Measurements from ENCODE around the gene SUN1.

SUN1 gene

GRCh38 chr7:815284-816216 is 16.7 kb upstream of the SUN1 start:
- DNase-seq, result no peak

DNA sequence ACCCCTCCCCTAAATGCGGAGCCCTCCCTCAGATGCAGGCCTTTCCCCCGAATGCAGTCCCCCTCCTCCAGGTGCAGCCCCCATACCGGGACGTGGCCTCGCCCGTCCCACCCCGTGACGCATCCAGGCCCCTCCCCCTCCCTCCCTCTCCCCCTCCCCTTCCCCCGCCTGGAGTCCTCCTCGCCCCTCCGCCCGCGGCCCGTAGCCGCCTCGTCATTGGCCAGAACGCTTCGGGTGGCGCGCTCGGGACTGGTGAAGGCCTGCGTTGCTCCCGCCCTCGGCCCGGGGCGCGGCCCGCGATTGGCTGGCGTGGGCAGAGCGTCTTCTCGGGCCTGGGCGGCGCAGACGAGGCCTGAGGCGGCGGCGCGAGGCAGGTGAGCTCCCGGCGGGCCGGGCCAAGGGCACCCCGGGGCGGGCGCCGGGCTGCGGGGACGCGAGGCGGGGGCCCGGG is 16.0 kb upstream of the SUN1 start:
- peak; percentile 99 for DNase-seq

DNA sequence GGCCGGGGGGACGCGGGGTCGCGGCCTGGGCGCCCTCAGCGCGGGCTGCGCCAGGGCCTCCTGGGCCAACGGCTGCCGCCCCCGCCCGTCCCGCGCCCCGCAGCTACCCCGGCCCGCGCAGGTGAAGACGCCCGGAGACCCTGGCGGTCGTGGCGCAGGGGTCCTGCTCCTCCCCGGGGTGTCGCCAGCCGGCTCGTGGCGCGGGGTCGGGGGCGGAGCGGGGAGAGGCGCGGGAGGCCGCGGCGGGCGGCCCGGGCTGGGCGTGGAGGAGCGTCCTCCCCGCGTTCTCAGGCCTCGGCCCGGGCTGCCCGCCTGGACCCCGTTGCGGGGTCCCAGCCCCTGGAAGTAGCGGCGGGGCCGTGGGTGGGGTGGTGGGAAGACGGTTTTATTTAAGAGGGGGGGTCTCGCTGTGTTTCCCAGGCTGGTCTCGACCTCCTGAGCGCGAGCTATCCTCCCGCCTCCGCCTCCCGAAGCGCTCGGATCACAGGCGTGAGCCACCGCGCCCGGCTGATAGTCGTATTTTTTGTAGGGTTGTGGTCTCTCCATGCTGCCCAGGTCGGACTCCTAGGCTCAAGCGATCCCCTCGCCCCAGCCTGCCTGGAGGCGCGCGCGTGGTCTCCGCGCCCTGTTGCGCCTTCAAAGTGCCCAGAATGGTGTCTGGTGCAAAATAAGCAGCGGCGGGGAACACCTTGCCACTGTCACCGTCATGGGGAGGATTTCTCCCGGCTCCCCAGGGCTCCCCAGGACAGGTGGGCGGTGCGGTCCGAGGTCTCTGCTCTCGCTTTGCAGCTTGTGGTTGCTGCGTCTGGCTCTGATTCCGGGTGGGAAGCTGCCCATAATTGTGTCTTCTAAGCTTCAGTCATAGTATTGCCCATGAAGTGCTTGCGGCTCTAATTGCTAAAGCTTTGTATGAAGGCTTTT is 15.3 kb upstream of the SUN1 start:
- no peak for DNase-seq

DNA sequence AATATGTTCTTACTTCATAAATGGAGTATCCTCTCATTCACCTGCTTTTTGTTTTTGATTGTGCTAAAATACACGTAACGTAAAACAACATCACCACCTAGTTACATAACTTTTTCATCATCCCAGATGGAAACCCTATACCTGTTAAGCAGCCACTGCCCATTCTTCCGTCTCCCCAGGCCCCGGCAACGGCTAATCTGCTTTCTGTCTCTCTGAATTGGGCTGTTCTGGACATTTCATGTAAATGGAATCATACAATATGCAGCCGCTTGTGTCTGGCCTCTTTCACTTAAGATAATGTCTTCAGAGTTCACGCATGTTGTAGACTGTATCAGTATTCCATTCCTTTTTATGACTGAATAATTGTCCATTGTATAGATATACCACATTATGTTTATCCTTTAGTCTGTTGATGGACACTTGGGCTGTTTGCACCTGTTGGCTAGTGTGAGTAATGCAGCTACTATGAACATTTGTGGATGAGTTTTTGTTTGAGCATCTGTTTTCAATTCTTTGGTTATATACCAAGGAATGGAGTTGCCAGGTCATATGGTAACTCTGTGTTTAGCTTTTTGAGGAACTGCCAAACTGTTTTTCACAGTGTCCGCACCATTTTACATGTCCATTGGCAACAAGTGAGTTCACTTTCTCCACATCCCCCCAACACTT is 14.1 kb upstream of the SUN1 start:
- DNase-seq, result no peak

DNA sequence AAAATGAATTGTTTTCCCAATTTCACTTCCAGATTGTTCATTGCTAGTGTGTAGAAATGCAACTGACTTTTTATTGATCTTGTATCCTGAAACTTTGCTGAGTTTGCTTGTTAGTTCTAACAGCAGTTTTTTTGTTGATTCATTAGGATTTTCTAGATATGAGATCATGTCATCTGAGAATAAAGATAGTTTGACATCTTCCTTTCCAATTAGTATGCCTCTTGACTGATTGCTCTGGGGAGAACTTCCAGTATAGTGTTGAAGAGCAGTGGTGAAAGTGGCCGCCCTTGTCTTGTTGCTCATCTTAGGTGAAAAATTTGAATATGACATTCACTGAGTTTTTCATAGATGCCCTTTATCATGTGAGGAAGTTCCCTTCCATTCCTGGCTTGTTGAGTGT is 11.9 kb upstream of the SUN1 start:
- DNase-seq, result no peak

DNA sequence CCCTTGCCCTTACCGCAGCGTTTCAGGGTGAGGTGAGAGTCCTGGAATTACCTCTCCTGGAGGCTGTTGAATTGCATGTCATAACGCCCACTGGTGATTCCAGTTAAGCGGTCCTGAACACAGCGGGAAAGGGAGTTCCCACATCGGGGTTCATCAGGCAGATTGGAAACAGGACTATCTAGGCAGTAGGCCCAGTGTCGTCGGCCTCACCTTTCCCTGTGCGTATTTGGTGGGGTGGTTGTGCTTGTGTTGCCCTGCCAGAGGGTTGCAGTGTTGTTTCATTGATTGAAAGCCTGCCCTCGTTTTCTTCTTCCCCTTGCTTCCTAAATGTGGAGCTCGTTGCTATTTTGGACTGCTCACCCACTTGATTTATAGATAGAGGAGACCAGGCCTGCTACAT is 10.6 kb upstream of the SUN1 start:
- no peak for DNase-seq

GRCh38 chr7:822692-823276 is 9.5 kb upstream of the SUN1 start:
- no peak for DNase-seq

DNA sequence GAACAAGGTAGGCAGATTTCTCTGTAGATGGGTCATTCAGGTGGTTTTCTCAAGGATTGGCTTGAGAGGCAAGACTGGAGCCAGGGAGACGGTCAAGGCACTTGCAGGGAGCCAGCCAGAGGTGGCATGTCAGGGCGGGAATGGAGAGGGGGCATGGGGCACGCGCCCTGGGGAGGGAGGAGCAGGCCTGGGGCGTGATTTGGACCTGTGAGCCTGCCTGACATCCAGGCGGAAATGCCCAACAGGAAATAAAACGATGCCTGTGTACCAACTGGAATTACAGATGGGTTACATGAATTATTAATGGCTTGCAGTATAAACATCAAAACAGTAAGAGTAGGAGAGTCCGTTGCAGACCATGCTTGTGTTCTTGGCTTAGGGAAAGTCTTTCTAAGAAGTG is 8.6 kb upstream of the SUN1 start:
- no peak for DNase-seq

- no peak for DNase-seq
These were observed 8.2 kb upstream of the SUN1 start for GRCh38 chr7:824081-824480.

DNA sequence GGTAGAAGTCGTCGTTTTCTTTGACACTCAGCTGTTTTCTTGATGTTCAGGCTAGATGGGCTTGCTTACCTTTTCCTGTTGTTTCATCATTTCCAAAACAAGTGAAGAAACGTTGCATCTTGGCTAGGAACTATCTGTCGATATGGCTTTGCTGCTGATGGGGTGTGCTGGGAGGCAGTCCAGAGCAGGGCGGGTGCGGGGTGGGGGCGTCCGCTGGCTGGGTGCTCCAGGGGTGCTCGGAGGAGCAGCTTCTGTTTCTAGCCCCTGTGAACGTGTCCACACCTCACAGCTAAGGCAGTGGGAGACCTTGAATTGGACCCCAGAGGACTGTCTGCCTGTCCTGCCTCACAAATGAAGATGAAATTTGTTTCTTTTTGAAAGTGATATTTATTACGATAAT is 7.6 kb upstream of the SUN1 start:
- no peak for DNase-seq

GRCh38 chr7:825386-825785 is 6.9 kb upstream of the SUN1 start:
- DNase-seq, result no peak

- no peak for DNase-seq
These were observed 5.9 kb upstream of the SUN1 start for GRCh38 chr7:826230-826917.

DNA sequence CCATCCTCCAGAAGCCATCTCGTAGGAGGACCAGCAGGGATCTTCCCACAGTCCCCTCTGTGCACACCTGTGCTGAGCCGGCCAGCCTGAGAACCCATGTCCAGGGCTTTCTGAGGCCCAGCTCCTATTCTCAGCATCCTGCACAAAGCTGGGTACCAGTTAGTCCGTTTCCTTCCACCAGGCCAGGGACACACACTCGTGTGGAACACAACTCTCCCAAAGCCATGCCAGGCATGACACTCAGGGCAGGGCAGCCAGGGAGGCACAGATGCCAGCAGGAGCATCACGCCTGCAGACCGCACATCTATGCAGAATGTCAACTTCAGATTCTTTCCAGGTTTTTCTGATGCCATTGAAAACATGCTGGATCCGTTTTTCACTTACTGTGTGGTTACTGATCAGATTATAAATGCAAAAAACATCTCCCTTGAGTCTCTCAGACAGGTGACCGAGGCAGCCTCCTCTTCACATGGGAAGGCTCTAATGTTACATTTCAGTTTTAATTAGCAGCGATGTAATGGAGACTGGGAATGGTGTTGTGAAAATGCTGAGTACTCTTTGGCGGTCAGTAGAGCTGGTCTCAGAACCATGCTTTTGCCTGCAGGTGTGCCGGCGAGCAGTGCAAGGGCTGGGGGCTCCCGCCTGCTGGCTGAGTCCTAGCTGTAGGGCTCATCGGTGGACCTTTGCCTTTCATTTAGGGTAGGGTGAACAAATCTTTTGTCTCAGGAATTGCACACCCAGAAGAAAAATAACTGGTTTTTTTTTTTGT is 3.3 kb upstream of the SUN1 start:
- DNase-seq, result no peak

GRCh38 chr7:830069-830468 is 2.2 kb upstream of the SUN1 start:
- DNase-seq, result no peak

DNA sequence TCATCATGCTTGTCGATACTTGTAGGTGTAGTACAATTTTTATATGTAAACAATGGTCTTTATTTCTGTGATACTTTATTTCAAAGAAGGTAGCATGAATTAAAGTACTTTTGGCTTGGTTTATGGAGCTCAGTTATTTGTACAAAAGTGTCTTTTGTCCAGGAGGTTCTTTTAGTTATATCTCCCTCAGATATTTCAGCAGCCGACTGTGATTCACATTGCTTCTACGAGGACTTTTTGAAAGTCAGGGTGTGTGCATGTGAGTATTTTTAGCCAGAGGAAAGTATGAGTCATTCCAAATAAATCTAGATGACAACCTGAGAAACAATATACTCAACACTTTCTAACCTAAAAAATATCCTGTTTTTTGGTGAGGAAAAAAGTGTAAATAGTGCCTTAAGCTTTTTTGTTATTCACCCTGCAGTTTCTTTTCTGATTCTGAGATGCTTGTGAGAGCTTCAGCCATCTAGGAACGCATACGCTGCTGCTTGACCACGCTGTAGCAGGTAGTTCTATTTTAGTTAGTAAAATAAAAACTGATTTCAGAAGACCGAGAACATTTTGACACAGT is 595 bp upstream of the SUN1 start:
- DNase-seq, result no peak

GRCh38 chr7:832968-833424 is 720 bp downstream of the SUN1 start:
- DNase-seq, result no peak

- DNase-seq, result no peak
These were observed 1.5 kb downstream of the SUN1 start for GRCh38 chr7:833601-834258.

DNA sequence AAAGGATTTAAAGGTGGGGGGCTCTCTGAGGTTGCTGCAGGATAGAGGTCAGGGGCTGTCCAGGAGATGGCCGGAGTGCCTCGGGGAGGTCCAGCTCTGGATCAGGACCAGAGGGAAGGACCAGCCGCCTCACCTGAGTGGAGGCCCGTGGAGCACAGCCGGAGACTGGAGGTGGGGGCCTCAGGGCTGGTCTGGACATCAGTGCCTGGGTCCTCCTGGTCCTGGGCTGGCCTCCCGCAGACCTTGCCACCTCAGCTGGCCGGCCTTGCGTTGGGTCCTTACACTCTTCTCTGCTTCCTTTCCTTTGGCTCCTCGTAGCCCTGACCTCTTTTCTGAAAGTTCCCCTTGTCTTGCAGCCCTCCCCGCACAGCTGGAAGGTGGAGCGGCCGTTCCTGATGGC is 2.0 kb downstream of the SUN1 start:
- no peak for DNase-seq

- DNase-seq, result no peak
These were observed 2.7 kb downstream of the SUN1 start for GRCh38 chr7:835021-835420.

All from midbrain (tissue), 1 donor.